HG03060 (cell line): ENCODE data around the gene FBXO9.

Experiments used
- ATAC-seq: cut with Tn5 transposase; IDR thresholded peaks from one replicate; pipeline ENCODE4 v1.9.1; 2021; ENCODE audit warnings: low read depth, moderate number of reproducible peaks; ENCODE audit not compliant: unreplicated experiment

Gene FBXO9

GRCh38 chr6:53065266-53066076 is at the start of gene FBXO9:
Gene FBXO9, plus strand, starts transcription at chr6:53065404. Its CDS starts 386 bp downstream, at chr6:53065790.
- ATAC-seq, result peak; percentile 16

GRCh38 chr6:53015486-53015885 is 49.7 kb upstream of the FBXO9 start:
- ATAC-seq, result no peak

DNA sequence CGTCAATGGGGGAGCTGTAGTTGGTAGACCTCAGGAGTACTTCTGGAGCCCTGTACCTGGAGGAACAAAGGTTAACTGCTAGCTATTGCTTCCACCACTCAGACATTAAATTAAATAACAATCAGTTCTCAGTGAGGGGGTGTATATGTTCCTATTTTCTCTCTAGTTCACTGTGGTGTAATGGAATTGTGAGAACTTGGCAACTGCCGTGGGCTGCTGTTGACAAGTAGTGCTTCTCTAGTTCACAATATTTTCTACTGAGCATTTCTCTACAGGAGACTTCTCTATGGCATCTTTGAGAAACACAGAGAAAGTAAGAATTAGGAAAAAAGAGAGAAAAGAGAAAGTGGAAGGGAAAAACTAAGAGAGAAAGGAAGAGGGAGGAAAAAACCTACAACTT is 46.8 kb upstream of the FBXO9 start:
- no peak for ATAC-seq

DNA sequence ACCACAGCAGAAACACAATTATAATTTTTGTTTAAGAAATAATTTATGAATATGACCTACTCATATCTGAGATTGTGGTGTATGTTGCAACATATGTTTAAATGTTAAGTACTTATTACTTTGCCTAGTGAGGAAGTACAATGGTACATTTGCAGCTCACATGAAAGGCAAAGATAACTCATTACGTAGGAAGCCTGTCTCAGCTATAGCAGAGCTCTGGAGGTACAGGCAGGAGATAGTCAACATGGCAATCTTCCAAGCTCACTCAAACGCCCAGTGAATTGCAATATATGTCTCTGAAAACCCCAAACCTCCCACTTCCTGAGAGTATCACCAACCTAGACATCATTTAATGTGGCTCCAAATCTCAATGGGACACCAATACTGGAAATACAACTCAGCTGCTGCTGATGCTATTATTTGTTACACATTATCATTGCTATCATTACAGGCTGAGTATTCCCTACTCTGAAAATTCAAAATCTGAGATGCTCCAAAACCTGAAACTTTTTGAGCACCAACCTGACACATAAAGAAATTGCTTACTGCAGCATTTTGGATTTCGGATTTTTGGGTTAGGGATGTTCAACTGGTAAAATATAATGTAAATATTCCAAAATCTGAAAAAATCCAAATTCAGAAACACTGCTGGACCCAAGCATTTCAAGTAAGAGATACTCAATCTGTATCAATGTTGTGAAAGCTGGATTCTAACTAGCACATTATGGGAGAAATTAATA is 45.0 kb upstream of the FBXO9 start:
- no peak for ATAC-seq

DNA sequence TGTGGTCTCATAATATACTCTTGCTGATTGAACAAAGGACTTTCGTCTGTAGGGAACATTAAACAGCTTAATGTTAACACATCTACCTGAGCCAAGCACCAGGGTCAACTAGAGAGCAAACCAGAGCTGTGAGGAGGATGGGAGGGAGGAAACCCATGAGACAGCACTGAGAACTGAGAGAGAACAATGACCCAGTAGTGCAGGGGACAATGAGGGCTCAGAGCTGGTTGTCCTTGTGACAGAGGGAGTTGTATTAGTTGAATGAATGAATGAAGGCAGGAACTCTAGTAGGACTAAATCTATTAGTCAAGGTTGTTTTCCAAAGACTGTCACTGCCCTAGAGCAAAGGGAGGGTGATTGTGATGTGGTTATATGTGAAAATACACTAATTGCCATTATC is 41.9 kb upstream of the FBXO9 start:
- ATAC-seq, result no peak

DNA sequence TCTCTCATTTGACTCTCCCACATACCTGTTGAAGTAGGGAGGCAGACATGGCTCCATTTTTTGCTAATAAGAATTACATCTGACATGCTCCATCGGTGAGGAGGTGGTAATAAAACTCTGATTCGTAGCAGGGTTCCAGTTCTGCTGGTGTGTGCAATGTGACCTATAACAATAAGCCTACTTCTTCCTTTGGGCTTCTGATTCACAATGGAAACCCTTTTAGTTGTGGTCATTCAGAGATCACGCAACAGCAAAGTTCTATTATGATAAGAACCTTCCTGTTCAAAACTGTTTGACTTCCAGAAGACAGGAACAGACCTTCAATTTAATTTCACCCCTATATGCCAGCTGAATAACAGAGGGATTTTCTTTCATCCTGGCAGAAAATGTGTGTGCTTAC is 38.7 kb upstream of the FBXO9 start:
- no peak for ATAC-seq

GRCh38 chr6:53027131-53027718 is 38.0 kb upstream of the FBXO9 start:
- no peak for ATAC-seq

- ATAC-seq, result no peak
Measured at GRCh38 chr6:53028467-53028866, 36.7 kb upstream of the FBXO9 start.

GRCh38 chr6:53029257-53029656 is 35.9 kb upstream of the FBXO9 start:
- no peak for ATAC-seq

GRCh38 chr6:53029761-53030160 is 35.4 kb upstream of the FBXO9 start:
- no peak for ATAC-seq

GRCh38 chr6:53031281-53031680 is 33.9 kb upstream of the FBXO9 start:
- ATAC-seq, result no peak

GRCh38 chr6:53032849-53033248 is 32.4 kb upstream of the FBXO9 start:
- ATAC-seq, result no peak

- no peak for ATAC-seq
Measured at GRCh38 chr6:53033764-53034163, 31.4 kb upstream of the FBXO9 start.

- ATAC-seq, result no peak
Measured at GRCh38 chr6:53035549-53036213, 29.5 kb upstream of the FBXO9 start.

GRCh38 chr6:53038141-53038540 is 27.1 kb upstream of the FBXO9 start:
- no peak for ATAC-seq

GRCh38 chr6:53038596-53038995 is 26.6 kb upstream of the FBXO9 start:
- no peak for ATAC-seq

DNA sequence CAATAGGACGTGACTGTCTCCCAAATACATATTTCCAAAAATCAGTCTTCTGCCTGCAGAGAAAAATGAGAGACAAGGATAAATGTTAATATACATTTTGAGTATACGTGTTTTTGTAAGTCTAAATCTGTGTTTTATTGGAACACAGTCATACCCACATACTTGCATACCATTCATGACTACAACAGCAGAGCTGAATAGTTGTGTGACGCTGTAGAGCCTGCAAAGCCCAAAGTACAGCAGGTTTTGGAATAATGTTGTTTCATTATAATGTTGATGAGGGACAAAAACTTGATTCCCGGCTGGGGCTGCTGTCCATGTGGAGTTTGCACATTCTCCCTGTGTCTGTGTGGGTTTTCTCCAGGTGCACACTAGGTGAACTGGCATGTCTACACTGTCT is 23.8 kb upstream of the FBXO9 start:
- ATAC-seq, result no peak

- no peak for ATAC-seq
Measured at GRCh38 chr6:53042112-53042511, 23.1 kb upstream of the FBXO9 start.

- ATAC-seq, result no peak
Measured at GRCh38 chr6:53043581-53043980, 21.6 kb upstream of the FBXO9 start.

DNA sequence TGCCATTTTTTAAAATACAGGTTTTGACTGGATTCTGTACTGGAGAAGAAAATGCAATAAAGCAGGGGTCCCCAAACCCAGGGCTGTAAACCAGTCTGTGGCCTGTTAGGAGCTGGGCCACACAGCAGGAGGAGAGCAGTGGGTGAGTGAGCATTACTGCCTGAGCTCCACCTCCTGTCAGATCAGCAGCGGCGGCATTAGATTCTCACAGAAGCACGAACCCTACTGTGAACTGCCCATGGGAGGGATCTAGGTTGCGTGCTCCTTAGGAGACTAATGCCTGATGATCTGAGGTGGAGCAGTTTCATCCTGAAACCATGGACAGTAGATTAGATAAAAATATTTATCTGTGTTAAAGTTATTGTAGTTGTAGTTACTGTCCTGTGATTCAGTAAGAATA is 21.1 kb upstream of the FBXO9 start:
- ATAC-seq, result no peak

- no peak for ATAC-seq
Measured at GRCh38 chr6:53044572-53044971, 20.6 kb upstream of the FBXO9 start.
